OCI-LY1 (cell line): ENCODE data around the gene OR2V2.

ENCODE experiments used
- EZH2 ChIP-seq: fragments of 200-600 bp; sonication (generic), shearing (Covaris generic); IDR thresholded peaks from 2 replicates; pipeline ENCODE4 v1.8.0; 2017; ENCODE audit warnings: borderline replicate concordance, mixed run types, mild to moderate bottlenecking, antibody characterized with exemption, low read length, moderate library complexity, mixed read lengths
- TF ChIP-seq, protein P1 (sequence below): fragments of 200-600 bp; sonication (generic), shearing (Covaris generic); IDR thresholded peaks from 2 replicates; pipeline ENCODE4 v1.5.1; 2017; ENCODE audit warnings: mild to moderate bottlenecking, antibody characterized with exemption, low read length, moderate library complexity, mixed read lengths

DNA sequence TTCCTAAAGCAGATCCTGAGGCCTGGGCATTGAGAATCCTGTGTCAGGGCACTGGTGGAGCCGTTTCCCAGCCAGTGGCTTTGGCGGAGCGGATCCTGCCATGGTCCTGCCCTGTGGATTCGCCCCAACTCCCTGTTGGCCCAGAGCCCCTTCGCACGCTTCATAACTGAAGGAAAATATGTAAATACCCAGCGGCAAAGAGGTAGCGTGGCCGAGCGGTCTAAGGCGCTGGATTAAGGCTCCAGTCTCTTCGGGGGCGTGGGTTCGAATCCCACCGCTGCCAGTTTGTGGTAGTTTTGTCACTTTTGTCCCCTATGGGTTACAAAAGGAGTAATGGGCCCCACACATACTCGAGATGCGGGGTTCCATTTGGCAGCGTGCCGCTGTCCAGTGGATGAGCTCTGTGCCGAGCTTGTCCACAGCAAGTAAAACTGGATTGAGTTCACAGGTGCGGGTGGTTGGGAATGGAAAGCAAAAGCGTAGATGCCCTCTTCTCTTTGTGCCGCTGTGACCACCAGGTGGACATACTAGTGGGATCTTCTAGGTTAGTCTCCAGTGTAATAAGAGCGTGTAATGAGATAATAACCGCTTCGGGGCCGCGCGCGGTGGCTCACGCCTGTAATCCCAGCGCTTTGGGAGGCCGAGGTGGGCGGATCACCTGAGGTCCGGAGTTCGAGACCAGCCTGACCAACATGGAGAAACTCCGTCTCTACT is 40.3 kb downstream of the OR2V2 start:
- TF ChIP-seq EZH2 = no peak
- TF ChIP-seq, protein P1, sequence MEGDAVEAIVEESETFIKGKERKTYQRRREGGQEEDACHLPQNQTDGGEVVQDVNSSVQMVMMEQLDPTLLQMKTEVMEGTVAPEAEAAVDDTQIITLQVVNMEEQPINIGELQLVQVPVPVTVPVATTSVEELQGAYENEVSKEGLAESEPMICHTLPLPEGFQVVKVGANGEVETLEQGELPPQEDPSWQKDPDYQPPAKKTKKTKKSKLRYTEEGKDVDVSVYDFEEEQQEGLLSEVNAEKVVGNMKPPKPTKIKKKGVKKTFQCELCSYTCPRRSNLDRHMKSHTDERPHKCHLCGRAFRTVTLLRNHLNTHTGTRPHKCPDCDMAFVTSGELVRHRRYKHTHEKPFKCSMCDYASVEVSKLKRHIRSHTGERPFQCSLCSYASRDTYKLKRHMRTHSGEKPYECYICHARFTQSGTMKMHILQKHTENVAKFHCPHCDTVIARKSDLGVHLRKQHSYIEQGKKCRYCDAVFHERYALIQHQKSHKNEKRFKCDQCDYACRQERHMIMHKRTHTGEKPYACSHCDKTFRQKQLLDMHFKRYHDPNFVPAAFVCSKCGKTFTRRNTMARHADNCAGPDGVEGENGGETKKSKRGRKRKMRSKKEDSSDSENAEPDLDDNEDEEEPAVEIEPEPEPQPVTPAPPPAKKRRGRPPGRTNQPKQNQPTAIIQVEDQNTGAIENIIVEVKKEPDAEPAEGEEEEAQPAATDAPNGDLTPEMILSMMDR = peak; percentile 24; the same call in 1 of the 2 replicates
